Measurements from ENCODE around the gene PAX7. TPM values are rescaled to one million over a fixed set of nuclear protein-coding genes. Genes with fewer than 3 reads are reported as not detected.

PAX7 gene
- total and polyA plus RNA-seq, 2 donors (not counting 3 experiments of a cell fraction or from before 2014, with no cell fraction given) = not detected

DNA sequence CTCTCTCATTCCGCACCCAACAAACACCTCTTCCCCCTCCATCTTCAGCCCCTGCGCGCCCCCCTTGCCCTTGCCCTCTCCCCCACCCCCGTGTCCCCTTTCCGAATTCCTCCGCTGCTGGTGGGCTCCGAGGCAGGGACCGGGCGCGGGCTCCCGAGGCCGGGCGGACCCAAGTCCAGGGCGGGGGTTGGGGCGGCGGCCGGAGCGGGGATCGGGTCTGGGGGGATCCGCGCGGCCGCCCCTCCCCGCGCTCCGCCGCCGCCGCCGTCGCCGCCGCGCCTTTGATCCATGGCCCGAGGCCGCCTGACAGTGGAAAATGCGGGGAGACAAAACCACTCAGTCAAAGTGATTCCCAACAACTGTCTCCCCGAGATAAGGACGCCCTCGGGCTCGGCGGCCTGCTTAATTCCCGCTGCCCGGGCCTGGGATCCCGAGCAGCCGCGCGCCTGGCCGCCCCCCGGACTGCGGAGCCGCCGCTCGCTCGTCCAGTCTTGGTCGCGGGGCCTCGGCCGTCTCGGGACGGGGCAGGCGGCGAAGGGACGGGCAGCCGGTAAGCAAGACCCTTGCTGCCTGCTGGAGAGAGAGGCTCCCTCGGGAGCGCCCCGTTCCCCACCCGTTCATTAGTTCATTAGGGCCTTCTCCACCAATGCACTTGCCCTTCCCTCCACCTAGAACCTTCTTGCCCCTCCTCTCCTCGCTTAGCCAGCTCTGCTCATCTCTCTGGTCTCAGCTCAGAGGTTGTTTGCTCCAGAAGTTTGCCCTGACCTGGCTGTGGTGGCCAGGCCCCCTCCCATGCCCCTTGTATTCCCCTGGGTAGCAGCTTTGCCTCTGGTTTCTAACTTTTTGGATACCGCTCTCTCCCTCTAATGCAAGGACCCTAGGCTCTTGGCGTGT is 86.4 kb downstream of the PAX7 start:
- no peaks in the 10 kb centered on the region for H3K9me3 ChIP-seq (replicated peaks; ENCODE audit: control insufficient read depth, insufficient read depth, low read length)
- intact Hi-C loops (cut with micrococcal nuclease) (no loop called here), dilution Hi-C loops (cut with MboI; ENCODE audit: extremely low pct_ligation_motif_present, low sequenced_read_pairs) (no loop called here)
- no peak overlapping the region for H3K4me3 ChIP-seq (replicated peaks in 1 of 3; ENCODE audit: insufficient read depth in 1 of 3, low read depth in 1 of 3, low read length in 3 of 3)
- FAIRE-seq (no peak), DNase-seq (ENCODE audit: low read depth, low spot score) (no peak)
- peaks cover 18 to 23% of the 10 kb centered on the region in 2 experiments for H3K27me3 ChIP-seq (ENCODE audit: control insufficient read depth in 2 of 2, insufficient read depth in 2 of 2, low read length in 2 of 2)
- H3K4me1 ChIP-seq (ENCODE audit: control insufficient read depth, extremely low read depth, insufficient read depth, low read length) = no peaks in the 10 kb centered on the region
- no peak overlapping the region for H3K9ac ChIP-seq (replicated peaks; ENCODE audit: extremely low read depth, insufficient read depth, low read length)
- no peaks in the 10 kb centered on the region for H3K9me1 ChIP-seq (replicated peaks; ENCODE audit: control insufficient read depth, extremely low read depth, insufficient read depth, low read length)
- TF ChIP-seq GATA2 (IDR thresholded peaks at IDR 0.05; ENCODE audit: insufficient read depth, insufficient read length, low read depth, low read length) (no peak), EZH2 (IDR thresholded peaks at IDR 0.05; ENCODE audit: borderline replicate concordance, low read depth, low read length, severe bottlenecking) (peak; percentile 58), POLR2A (IDR thresholded peaks at IDR 0.05; ENCODE audit: low read depth, low read length) (no peak), JUN (IDR thresholded peaks at IDR 0.05; ENCODE audit: borderline replicate concordance, insufficient read depth, insufficient read length, low read depth) (no peak), FOS (IDR thresholded peaks at IDR 0.05; ENCODE audit: borderline replicate concordance, insufficient read depth, low read length) (no peak), POLR2AphosphoS5 (IDR thresholded peaks at IDR 0.05; ENCODE audit: insufficient read depth, low read depth, low read length) (no peak), MYC (IDR thresholded peaks at IDR 0.05; ENCODE audit: low read depth, low read length) (no peak)
- TF ChIP-seq, protein P1, sequence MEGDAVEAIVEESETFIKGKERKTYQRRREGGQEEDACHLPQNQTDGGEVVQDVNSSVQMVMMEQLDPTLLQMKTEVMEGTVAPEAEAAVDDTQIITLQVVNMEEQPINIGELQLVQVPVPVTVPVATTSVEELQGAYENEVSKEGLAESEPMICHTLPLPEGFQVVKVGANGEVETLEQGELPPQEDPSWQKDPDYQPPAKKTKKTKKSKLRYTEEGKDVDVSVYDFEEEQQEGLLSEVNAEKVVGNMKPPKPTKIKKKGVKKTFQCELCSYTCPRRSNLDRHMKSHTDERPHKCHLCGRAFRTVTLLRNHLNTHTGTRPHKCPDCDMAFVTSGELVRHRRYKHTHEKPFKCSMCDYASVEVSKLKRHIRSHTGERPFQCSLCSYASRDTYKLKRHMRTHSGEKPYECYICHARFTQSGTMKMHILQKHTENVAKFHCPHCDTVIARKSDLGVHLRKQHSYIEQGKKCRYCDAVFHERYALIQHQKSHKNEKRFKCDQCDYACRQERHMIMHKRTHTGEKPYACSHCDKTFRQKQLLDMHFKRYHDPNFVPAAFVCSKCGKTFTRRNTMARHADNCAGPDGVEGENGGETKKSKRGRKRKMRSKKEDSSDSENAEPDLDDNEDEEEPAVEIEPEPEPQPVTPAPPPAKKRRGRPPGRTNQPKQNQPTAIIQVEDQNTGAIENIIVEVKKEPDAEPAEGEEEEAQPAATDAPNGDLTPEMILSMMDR (IDR thresholded peaks at IDR 0.05; ENCODE audit: extremely low read depth in 1 of 2, insufficient read depth in 1 of 2, low read depth in 1 of 2, low read length in 2 of 2) = no peak
- H3K4me2 ChIP-seq (ENCODE audit: insufficient read depth, low read length) = no peak overlapping the region
- H4K20me1 ChIP-seq (replicated peaks; ENCODE audit: control insufficient read depth, extremely low read depth, insufficient read depth, low read length) = no peaks in the 10 kb centered on the region
- no peak overlapping the region for H3K27ac ChIP-seq (ENCODE audit: insufficient read depth, low read depth, low read length)
- H2AFZ ChIP-seq (ENCODE audit: low read depth, low read length) = no peak overlapping the region
- no peaks in the 10 kb centered on the region for H3K79me2 ChIP-seq (ENCODE audit: control insufficient read depth, insufficient read depth, low read length)
- POLR2A ChIA-PET = no interaction called here
- CTCF ChIA-PET = no interaction called here
- H3K36me3 ChIP-seq (ENCODE audit: control insufficient read depth in 2 of 2, extremely low read depth in 1 of 2, insufficient read depth in 2 of 2, low read length in 2 of 2) = no peaks in the 10 kb centered on the region
- no TSS peak for BruUV-seq (replicated peaks)
